ENCODE measurements around the gene EPN1. TPM values are rescaled to one million over a fixed set of nuclear protein-coding genes. Genes with fewer than 3 reads are reported as not detected.
"Not testable (repeated sequence)": the region's sequence is repeated elsewhere in the genome, so short reads cannot be mapped to it uniquely, and the experiment has no call there.

EPN1 gene
- total and polyA plus RNA-seq, 2 donors (not counting 1 experiment from before 2014, with no cell fraction given) = 47.1 to 48.6 TPM

GRCh38 chr19:55720214-55720746 is 45.3 kb downstream of the EPN1 start:
- no peaks in the 10 kb centered on the region for H3K36me3 ChIP-seq (ENCODE audit: control insufficient read depth, insufficient read depth, low read length)
- H3K9ac ChIP-seq (ENCODE audit: insufficient read depth, low read length) = no peak overlapping the region
- H2AFZ ChIP-seq (ENCODE audit: low read length) = no peak overlapping the region
- no peaks in the 10 kb centered on the region for H3K4me1 ChIP-seq (ENCODE audit: control insufficient read depth, extremely low read depth, insufficient read depth, low read length)
- H3K9me3 ChIP-seq (ENCODE audit: control insufficient read depth, insufficient read depth, low read depth, low read length) = no peaks in the 10 kb centered on the region
- TF ChIP-seq CTCF (conservative IDR thresholded peaks at IDR 0.05 in 1 of 2, IDR thresholded peaks at IDR 0.05 in 1 of 2; ENCODE audit: low read depth in 1 of 2, low read length in 2 of 2) (no peak), EZH2 (IDR thresholded peaks at IDR 0.05; ENCODE audit: low read length, missing control alignments) (no peak)
- no peak overlapping the region for H3K4me3 ChIP-seq (replicated peaks in 1 of 4; ENCODE audit: control extremely low read depth in 1 of 4, insufficient read depth in 1 of 4, low read depth in 3 of 4, low read length in 4 of 4)
- H4K20me1 ChIP-seq (ENCODE audit: control insufficient read depth, extremely low read depth, insufficient read depth, low read length) = no peaks in the 10 kb centered on the region
- DNase-seq (ENCODE audit: low read depth in 2 of 2) = no peak
- H3K79me2 ChIP-seq (ENCODE audit: control insufficient read depth, insufficient read depth, low read length) = no peaks in the 10 kb centered on the region
- no peaks in the 10 kb centered on the region for H3K27me3 ChIP-seq (ENCODE audit: control insufficient read depth, insufficient read depth, low read length)
- H3K4me2 ChIP-seq (ENCODE audit: extremely low read depth, insufficient read depth, low read length) = no peak overlapping the region
- no peak overlapping the region for H3K27ac ChIP-seq (ENCODE audit: insufficient read depth, low read length)

- TF ChIP-seq CTCF (conservative IDR thresholded peaks at IDR 0.05 in 1 of 2, IDR thresholded peaks at IDR 0.05 in 1 of 2; ENCODE audit: low read depth in 1 of 2, low read length in 2 of 2) = no peak
- TF ChIP-seq EZH2 (IDR thresholded peaks at IDR 0.05; ENCODE audit: low read length, missing control alignments) = no peak
- Histone ChIP-seq H3K4me3 (replicated peaks in 1 of 4; ENCODE audit: control extremely low read depth in 1 of 4, insufficient read depth in 1 of 4, low read depth in 3 of 4, low read length in 4 of 4) (no peak overlapping the region), H4K20me1 (ENCODE audit: control insufficient read depth, extremely low read depth, insufficient read depth, low read length) (no peaks in the 10 kb centered on the region), H3K27me3 (ENCODE audit: control insufficient read depth, insufficient read depth, low read length) (no peaks in the 10 kb centered on the region), H3K79me2 (ENCODE audit: control insufficient read depth, insufficient read depth, low read length) (no peaks in the 10 kb centered on the region), H3K9ac (ENCODE audit: insufficient read depth, low read length) (no peak overlapping the region), H2AFZ (ENCODE audit: low read length) (no peak overlapping the region), H3K36me3 (ENCODE audit: control insufficient read depth, insufficient read depth, low read length) (no peaks in the 10 kb centered on the region), H3K4me1 (ENCODE audit: control insufficient read depth, extremely low read depth, insufficient read depth, low read length) (no peaks in the 10 kb centered on the region), H3K9me3 (ENCODE audit: control insufficient read depth, insufficient read depth, low read depth, low read length) (no peaks in the 10 kb centered on the region), H3K4me2 (ENCODE audit: extremely low read depth, insufficient read depth, low read length) (no peak overlapping the region), H3K27ac (ENCODE audit: insufficient read depth, low read length) (no peak overlapping the region)
- DNase-seq (ENCODE audit: low read depth in 2 of 2) = no peak
These were observed 45.8 kb downstream of the EPN1 start for GRCh38 chr19:55720801-55721200.

GRCh38 chr19:55723491-55723890 is 48.5 kb downstream of the EPN1 start:
- Histone ChIP-seq H4K20me1 (ENCODE audit: control insufficient read depth, extremely low read depth, insufficient read depth, low read length) (no peaks in the 10 kb centered on the region), H3K4me1 (ENCODE audit: control insufficient read depth, extremely low read depth, insufficient read depth, low read length) (no peaks in the 10 kb centered on the region), H3K4me3 (replicated peaks in 1 of 4; ENCODE audit: control extremely low read depth in 1 of 4, insufficient read depth in 1 of 4, low read depth in 3 of 4, low read length in 4 of 4) (no peak overlapping the region), H2AFZ (ENCODE audit: low read length) (no peak overlapping the region), H3K9me3 (ENCODE audit: control insufficient read depth, insufficient read depth, low read depth, low read length) (no peaks in the 10 kb centered on the region), H3K9ac (ENCODE audit: insufficient read depth, low read length) (no peak overlapping the region), H3K27me3 (ENCODE audit: control insufficient read depth, insufficient read depth, low read length) (no peaks in the 10 kb centered on the region), H3K4me2 (ENCODE audit: extremely low read depth, insufficient read depth, low read length) (no peak overlapping the region), H3K79me2 (ENCODE audit: control insufficient read depth, insufficient read depth, low read length) (no peaks in the 10 kb centered on the region), H3K27ac (ENCODE audit: insufficient read depth, low read length) (no peak overlapping the region), H3K36me3 (ENCODE audit: control insufficient read depth, insufficient read depth, low read length) (no peaks in the 10 kb centered on the region)
- TF ChIP-seq CTCF (conservative IDR thresholded peaks at IDR 0.05 in 1 of 2, IDR thresholded peaks at IDR 0.05 in 1 of 2; ENCODE audit: low read depth in 1 of 2, low read length in 2 of 2) (no peak), EZH2 (IDR thresholded peaks at IDR 0.05; ENCODE audit: low read length, missing control alignments) (no peak)
- no peak for DNase-seq (ENCODE audit: low read depth in 2 of 2)

- DNase-seq (ENCODE audit: low read depth in 2 of 2); H3K9me3 ChIP-seq (ENCODE audit: control insufficient read depth, insufficient read depth, low read depth, low read length); H3K79me2 ChIP-seq (ENCODE audit: control insufficient read depth, insufficient read depth, low read length); H3K4me3 ChIP-seq (replicated peaks in 1 of 4; ENCODE audit: control extremely low read depth in 1 of 4, insufficient read depth in 1 of 4, low read depth in 3 of 4, low read length in 4 of 4); H3K27ac ChIP-seq (ENCODE audit: insufficient read depth, low read length); H3K4me1 ChIP-seq (ENCODE audit: control insufficient read depth, extremely low read depth, insufficient read depth, low read length); H3K27me3 ChIP-seq (ENCODE audit: control insufficient read depth, insufficient read depth, low read length); H3K9ac ChIP-seq (ENCODE audit: insufficient read depth, low read length); H2AFZ ChIP-seq (ENCODE audit: low read length); H3K36me3 ChIP-seq (ENCODE audit: control insufficient read depth, insufficient read depth, low read length); H3K4me2 ChIP-seq (ENCODE audit: extremely low read depth, insufficient read depth, low read length); H4K20me1 ChIP-seq (ENCODE audit: control insufficient read depth, extremely low read depth, insufficient read depth, low read length): not testable (repeated sequence)
These were observed 55.4 kb downstream of the EPN1 start for GRCh38 chr19:55730378-55730777.

Data from fibroblast of lung (primary cell).